ENCODE measurements around the gene SEMA7A. TPM values are rescaled to one million over a fixed set of nuclear protein-coding genes. Genes with fewer than 3 reads are reported as not detected.
"Not testable (repeated sequence)": the region's sequence is repeated elsewhere in the genome, so short reads cannot be mapped to it uniquely, and the experiment has no call there.

SEMA7A gene
- 0.51 and 2.2 TPM in 2 replicates for total RNA-seq

GRCh38 chr15:74433592-74434262 lies at the start of gene SEMA7A:
TSS of gene SEMA7A (minus strand) at chr15:74433958. CDS start at chr15:74433918, 40 bp downstream.
- DNase-seq: peak; percentile 62

- peak; percentile 17 for DNase-seq
These were observed 48.9 kb upstream of the SEMA7A start for GRCh38 chr15:74482661-74483060.

DNA sequence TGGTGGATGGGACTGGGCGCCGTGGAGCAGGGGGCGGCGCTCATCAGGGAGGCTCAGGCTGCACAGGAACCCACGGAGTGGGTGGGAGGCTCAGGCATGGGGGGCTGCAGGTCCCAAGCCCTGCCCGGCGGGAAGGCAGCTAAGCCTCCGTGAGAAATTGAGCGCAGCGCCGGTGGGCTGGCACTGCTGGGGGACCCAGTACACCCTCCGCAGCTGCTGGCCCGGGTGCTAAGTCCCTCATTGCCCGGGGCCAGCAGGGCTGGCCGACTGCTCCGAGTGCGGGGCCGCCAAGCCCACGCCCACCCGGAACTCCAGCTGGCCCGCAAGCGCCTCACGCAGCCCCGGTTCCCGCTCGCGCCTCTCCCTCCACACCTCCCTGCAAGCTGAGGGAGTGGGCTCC lies 46.6 kb upstream of the SEMA7A start:
- not testable (repeated sequence) for DNase-seq

- not testable (repeated sequence) for DNase-seq
These were observed 37.9 kb upstream of the SEMA7A start for GRCh38 chr15:74471621-74472020.

DNA sequence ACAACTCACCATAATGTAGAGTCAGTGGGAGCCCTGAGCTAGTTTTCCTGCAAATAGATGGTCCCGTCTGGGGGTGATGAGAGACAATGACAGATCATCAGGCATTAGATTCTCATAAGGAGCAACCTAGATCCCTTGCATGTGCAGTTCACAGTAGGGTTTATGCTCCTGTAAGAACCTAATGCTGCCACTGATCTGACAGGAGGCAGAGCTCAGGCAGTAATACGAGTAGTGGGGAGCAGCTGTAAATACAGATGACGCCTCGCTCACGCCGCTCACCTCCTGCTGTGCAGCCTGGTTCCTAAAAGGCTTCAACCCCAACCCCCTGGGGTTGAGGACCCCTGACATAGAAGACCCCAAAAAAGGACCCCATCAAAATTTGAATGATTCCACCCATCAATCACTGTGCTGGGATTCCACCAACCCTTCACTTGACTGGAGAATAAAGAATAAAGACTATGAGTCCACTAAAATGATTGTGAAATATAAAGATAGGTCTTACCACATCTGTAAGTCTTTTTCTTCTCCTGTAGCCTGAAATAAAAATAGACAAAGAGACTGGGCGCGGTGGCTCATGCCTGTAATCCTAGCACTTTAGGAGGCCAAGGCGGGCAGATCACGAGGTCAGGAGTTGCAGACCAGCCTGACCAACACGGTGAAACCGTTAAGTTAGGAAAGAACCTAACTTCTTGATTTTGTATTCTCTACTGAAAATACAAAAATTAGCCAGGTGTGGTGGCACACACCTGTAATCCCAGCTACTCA lies 37.1 kb upstream of the SEMA7A start:
- DNase-seq: no peak

DNA sequence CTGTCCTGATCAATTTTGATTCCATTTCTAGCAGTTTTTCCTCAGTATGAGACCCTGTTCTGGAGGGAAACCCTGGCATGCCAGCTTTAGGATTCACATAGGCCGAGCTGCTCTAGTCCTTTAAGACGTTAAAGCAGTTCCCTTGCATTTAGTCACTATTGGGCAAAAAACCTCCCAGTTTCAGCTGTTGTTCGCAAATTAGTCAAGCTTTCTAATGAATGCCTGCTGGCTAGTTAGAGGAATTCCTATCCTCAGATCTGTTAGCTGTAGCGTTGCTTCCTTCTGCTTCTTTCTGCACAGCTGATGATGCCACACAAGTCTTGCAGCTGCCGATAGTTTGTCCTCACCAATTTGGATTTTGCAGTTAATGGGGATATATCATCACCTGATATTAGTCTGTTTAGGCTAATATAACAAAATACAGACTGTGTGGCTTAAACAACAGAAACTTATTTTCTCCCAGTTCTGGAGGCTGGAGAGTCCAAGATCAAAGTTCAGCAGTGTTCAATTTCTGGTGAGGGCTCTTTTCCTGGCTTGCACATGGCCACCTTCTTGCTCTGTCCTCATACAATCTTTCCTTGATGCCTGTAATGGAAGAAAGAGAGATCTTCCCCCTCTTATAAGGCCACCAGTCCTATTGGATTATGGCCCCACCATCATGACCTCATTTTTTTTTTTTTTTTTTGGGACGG lies 34.7 kb upstream of the SEMA7A start:
- no peak for DNase-seq

DNA sequence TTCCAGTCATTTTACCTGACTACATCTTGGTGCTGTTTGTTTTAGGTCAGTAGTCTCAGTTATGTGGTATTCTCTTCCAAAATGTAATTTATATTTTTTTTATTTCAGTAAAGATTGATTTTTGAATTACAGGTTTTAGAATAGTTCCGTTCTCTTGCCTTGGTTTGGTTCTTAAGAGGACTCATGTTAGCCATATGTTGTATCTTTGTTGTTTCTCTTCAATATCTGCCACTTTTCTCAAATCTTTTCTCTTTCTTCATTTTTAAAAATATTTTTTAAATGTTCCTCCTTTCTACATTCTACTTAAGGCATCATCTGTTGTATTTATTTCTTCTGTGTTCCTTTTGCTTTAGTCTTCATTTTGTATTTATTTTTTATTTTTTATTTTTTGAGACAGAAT lies 32.8 kb upstream of the SEMA7A start:
- DNase-seq: no peak

DNA sequence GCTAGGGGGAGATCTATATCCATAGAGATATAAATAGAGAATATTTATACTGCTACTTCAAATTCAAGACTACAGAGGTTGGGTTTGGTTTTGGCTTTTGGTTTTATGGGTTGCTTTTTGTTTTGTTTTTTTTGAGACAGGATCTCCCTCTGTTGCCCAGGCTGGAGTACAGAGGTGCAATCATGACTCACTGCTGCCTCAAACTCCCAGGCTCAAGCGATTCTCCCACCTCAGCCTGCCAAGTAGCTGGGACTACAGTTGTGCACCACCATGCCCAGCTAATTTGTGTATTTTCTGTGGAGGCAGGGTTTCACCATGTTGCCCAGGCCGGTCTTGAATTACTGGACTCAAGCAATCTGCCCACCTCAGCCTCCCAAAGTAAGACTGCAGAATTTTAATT lies 31.1 kb upstream of the SEMA7A start:
- DNase-seq: no peak

DNA sequence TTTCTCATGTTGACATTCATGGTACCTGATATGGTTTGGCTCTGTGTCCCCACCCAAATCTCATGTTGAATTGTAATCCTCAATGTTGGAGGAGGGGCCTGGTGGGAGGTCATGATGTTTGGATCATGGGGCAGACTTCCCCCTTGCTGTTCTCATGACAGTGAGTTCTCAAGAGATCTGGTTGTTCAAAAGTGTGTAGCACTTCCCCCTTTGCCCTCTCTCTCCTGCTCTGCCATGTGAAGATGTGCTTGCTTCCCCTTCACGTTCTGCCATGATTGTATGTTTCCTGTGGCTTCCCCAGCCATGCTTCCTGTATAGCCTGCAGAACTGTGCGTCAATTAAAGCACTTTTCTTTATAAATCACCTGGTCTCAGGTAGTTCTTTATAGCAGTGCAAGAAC lies 30.5 kb upstream of the SEMA7A start:
- DNase-seq: no peak

GRCh38 chr15:74463634-74464033 lies 29.9 kb upstream of the SEMA7A start:
- no peak for DNase-seq

- DNase-seq: peak; percentile 6
These were observed 28.2 kb upstream of the SEMA7A start for GRCh38 chr15:74461847-74462511.

DNA sequence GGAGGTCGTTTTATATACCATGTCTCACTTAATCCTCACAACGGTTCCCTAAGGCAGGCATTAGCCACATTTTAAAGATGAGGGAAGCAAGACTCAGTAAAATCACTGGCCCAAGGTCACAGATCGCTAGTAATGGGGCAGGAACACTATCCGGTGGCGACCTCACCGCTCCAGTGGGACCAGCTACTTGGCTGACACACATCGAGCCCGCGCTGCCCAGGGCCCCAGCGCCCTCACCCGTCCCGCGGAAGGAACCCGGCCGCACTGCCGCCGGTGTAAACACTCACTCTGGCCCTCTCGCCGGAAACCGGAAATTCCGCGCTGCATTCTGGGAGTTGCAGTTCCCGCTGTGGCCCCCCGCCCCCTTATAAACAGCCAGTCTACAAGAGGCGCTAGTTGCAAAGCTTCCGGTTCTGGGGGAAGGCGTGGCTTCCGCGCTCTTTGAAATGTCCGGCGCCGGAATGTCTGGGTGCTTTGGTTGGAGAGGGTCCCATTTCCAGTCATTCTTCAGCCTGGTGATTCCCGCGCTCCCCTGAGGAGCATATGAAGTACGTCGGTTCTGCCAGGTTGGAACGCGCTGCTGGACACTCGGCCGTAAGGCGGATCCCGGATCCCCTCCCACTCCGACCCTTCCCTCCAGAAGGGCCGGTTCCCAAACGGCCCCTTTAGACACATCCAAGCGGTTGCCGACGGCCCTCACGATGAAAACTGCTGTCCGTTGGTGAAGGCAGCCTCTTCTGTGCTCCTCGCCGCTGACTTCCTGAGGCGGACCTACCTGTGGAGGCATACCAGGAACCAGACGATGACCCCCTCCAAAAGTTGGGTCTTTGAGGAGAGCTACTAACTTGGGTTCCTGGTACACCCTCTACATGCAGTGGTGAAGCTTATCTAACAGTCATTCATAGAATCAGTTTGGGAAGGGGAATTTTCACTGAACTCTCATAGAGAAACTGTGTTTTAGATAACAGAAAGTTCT lies 27.4 kb upstream of the SEMA7A start, which contains the start of gene UBL7:
UBL7 (minus strand) TSS at position 290 of the 976 bp plus-strand sequence. CDS start 2,293 bp downstream, outside the sequence.
- peak; percentile 96 for DNase-seq

- peak; percentile 5 for DNase-seq
These were observed 26.5 kb upstream of the SEMA7A start for GRCh38 chr15:74460298-74460697.

DNA sequence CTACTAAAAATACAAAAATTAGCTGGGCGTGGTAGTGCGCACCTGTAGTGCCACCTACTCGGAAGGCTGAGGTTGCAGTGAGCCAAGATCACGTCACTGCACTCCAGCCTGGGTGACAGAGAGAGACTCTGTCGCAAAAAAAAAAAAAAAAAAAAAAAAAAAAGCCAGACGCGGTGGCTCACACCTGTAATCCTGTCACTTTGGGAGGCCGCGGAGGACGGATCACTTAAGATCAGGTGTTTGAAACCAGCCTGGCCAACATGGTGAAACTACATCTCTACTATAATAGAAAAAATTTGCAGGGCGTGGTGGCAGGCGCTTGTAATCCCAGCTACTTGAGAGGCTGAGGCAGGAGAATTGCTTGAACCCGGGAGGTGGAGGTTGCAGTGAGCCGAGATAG lies 26.0 kb upstream of the SEMA7A start:
- not testable (repeated sequence) for DNase-seq

GRCh38 chr15:74458473-74458872 lies 24.7 kb upstream of the SEMA7A start:
- no peak for DNase-seq

DNA sequence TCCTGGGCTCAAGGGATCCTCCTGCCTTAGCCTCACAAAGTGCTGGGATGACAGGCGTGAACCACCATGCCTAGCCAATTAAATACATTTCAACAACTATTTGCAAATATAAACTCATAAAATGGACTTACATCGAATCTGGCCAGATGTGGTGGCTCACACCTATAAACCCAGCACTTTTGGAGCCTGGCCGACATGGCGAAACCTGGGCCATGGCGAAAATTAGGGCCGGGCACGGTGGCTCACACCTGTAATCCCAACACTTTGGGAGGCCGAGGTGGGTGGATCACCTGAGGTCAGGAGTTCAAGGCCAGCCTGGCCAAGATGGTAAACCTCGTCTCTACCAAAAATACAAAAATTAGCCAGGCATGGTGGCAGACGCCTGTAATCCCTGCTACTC lies 23.3 kb upstream of the SEMA7A start:
- DNase-seq: not testable (repeated sequence)

GRCh38 chr15:74454764-74455500 lies 21.2 kb upstream of the SEMA7A start:
- no peak for DNase-seq

GRCh38 chr15:74453925-74454763 lies 20.4 kb upstream of the SEMA7A start:
- DNase-seq: peak; percentile 40

- no peak for DNase-seq
These were observed 18.4 kb upstream of the SEMA7A start for GRCh38 chr15:74451861-74452835.

Measured in dermis blood vessel endothelial cell (primary cell).